GM13977 (cell line): Measurements from ENCODE around the gene PRMT7.

Source experiments
- DNase-seq: peaks from one replicate; pipeline ENCODE4 v3.0.0; 2012; ENCODE audit warnings: low spot score
- CTCF ChIP-seq: IDR thresholded peaks from 2 replicates; pipeline ENCODE4 v1.5.1; 2012; ENCODE audit warnings: mild to moderate bottlenecking, control low read depth; ENCODE audit not compliant: insufficient read depth; ENCODE audit errors: extremely low read depth, missing control alignments
- in situ Hi-C: fragments of 300-500 bp; cut with MboI; formaldehyde crosslinking; loops from one replicate; pipeline ENCODE4 v1.12.0; 2022; ENCODE audit warnings: low sequenced_read_pairs, low pct_unique_long_range_greater_than_20kb, mixed read lengths, inconsistent platforms; ENCODE audit not compliant: unreplicated experiment

The PRMT7 gene

GRCh38 chr16:68350813-68351350 is 40.1 kb downstream of the PRMT7 start:
- DNase-seq: no peak
- TF ChIP-seq CTCF: no peak
- in situ Hi-C loops: no loop called here

- no peak for TF ChIP-seq CTCF
- in situ Hi-C loops: no loop called here
- DNase-seq: no peak
Observed at GRCh38 chr16:68351463-68351862, 40.6 kb downstream of the PRMT7 start.

- in situ Hi-C loops: no loop called here
Observed at GRCh38 chr16:68351991-68352431, 41.2 kb downstream of the PRMT7 start.

GRCh38 chr16:68353366-68353765 is 42.5 kb downstream of the PRMT7 start:
- TF ChIP-seq CTCF: no peak
- no peak for DNase-seq
- in situ Hi-C loops: no loop called here

More at GRCh38 chr16:68351991-68352431, 41.2 kb downstream of the PRMT7 start:
- no peak for DNase-seq
- TF ChIP-seq CTCF: no peak

- no peak for DNase-seq
- in situ Hi-C loops: no loop called here
- TF ChIP-seq CTCF: no peak
Observed at GRCh38 chr16:68354816-68355215, 44.0 kb downstream of the PRMT7 start.

GRCh38 chr16:68355447-68356248 is 44.8 kb downstream of the PRMT7 start:
- peak; percentile 24 for TF ChIP-seq CTCF
- no peak for DNase-seq
- in situ Hi-C loops: no loop called here
